ENCODE measurements around the gene CTIF. TPM values are rescaled to one million over a fixed set of nuclear protein-coding genes. Genes with fewer than 3 reads are reported as not detected.

CTIF gene
- total RNA-seq, 1 experiment from 2014 or later, result 5.0 TPM

- DNase-seq (ENCODE audit: low spot score), result no peak
Observed at GRCh38 chr18:48885266-48885923, 346.6 kb downstream of the CTIF start.

GRCh38 chr18:48885924-48886400 is 347.1 kb downstream of the CTIF start:
- no peak for DNase-seq (ENCODE audit: low spot score)

GRCh38 chr18:48886520-48887293 is 347.9 kb downstream of the CTIF start:
- DNase-seq (ENCODE audit: low spot score), result no peak

- DNase-seq (ENCODE audit: low spot score), result no peak
Observed at GRCh38 chr18:48887294-48887904, 348.6 kb downstream of the CTIF start.

- DNase-seq (ENCODE audit: low spot score), result no peak
Observed at GRCh38 chr18:48887905-48888772, 349.3 kb downstream of the CTIF start.

GRCh38 chr18:48888773-48889080 is 349.9 kb downstream of the CTIF start:
- DNase-seq (ENCODE audit: low spot score), result no peak

- DNase-seq (ENCODE audit: low spot score), result no peak
Observed at GRCh38 chr18:48889115-48889941, 350.5 kb downstream of the CTIF start.

- no peak for DNase-seq (ENCODE audit: low spot score)
Observed at GRCh38 chr18:48889981-48890762, 351.3 kb downstream of the CTIF start.

- DNase-seq (ENCODE audit: low spot score), result no peak
Observed at GRCh38 chr18:48891721-48892120, 352.9 kb downstream of the CTIF start.

- no peak for DNase-seq (ENCODE audit: low spot score)
Observed at GRCh38 chr18:48892146-48892855, 353.5 kb downstream of the CTIF start.

- DNase-seq (ENCODE audit: low spot score), result no peak
Observed at GRCh38 chr18:48893061-48893607, 354.3 kb downstream of the CTIF start.

GRCh38 chr18:48893608-48894600 is 355.1 kb downstream of the CTIF start:
- no peak for DNase-seq (ENCODE audit: low spot score)

- DNase-seq (ENCODE audit: low spot score), result no peak
Observed at GRCh38 chr18:48894799-48895346, 356.0 kb downstream of the CTIF start.

GRCh38 chr18:48896326-48896874 is 357.6 kb downstream of the CTIF start:
- no peak for DNase-seq (ENCODE audit: low spot score)

- no peak for DNase-seq (ENCODE audit: low spot score)
Observed at GRCh38 chr18:48896875-48897511, 358.2 kb downstream of the CTIF start.

GRCh38 chr18:48897531-48897930 is 358.7 kb downstream of the CTIF start:
- DNase-seq (ENCODE audit: low spot score), result no peak

GRCh38 chr18:48898521-48898920 is 359.7 kb downstream of the CTIF start:
- no peak for DNase-seq (ENCODE audit: low spot score)

Measured in H4 (cell line).